GM12892 (cell line): Measurements from ENCODE around the gene TUG1.

Experiments used
- POLR2AphosphoS5 ChIP-seq: IDR thresholded peaks from 2 replicates; pipeline ENCODE4 v1.6.1; 2011; ENCODE audit warnings: low read depth, low read length, control low read depth
- TAF1 ChIP-seq: IDR thresholded peaks from 2 replicates; pipeline ENCODE4 v1.6.1; 2011; ENCODE audit warnings: low read depth, mild to moderate bottlenecking, control low read depth, low read length, borderline replicate concordance

DNA sequence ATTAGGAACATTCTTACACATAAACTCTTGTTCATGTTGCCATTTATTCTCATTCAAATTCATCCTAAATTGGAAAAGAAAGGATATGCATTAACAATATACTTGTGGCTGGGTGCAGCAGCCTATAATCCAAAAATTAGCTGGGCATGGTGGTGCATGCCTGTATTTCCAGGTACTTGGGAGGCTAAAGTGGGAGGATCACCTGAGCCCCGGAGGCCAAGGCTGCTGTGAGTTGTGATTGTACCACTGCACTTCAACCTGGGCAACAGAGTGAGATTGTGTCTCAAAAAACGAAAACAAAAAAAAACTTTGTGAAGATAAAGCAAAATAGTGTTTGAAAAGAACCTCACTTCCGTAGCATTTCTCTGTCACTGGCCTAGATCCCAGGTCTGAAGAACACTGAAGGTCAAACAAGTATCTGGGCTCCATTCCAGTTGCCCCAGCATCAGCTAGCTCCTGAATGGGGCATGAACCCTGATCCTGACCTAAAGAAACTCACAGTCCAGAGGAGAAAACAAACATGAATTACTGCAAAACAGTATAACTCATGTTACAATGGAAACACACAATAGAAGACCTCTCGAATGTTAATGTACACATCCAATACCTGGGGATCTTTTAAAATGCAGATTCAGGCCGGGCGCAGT, 32.2 kb downstream of the TUG1 start:
- TF ChIP-seq TAF1 (no peak), POLR2AphosphoS5 (no peak)
